ENCODE measurements around the gene VWA5B2. TPM values are rescaled to one million over a fixed set of nuclear protein-coding genes. Genes with fewer than 3 reads are reported as not detected.

The VWA5B2 gene
- polyA plus RNA-seq, 2 donors, result 0.02 to 0.04 TPM

- Histone ChIP-seq H3K27ac (ENCODE audit: low read depth in 2 of 2, low read length in 1 of 2) (no peak overlapping the region), H3K4me1 (ENCODE audit: control insufficient read depth in 2 of 2, insufficient read depth in 2 of 2, low read length in 1 of 2) (peaks cover 5 to 6% of the 10 kb centered on the region in 2 donors), H3K4me3 (ENCODE audit: low read depth in 1 of 2, low read length in 2 of 2) (no peak overlapping the region), H3K9me3 (ENCODE audit: control insufficient read depth in 2 of 2, insufficient read depth in 1 of 2, low read depth in 1 of 2, low read length in 1 of 2) (no peaks in the 10 kb centered on the region), H3K36me3 (ENCODE audit: control insufficient read depth in 2 of 2, insufficient read depth in 2 of 2, low read length in 1 of 2) (no peaks in the 10 kb centered on the region), H3K27me3 (ENCODE audit: control insufficient read depth in 1 of 2, insufficient read depth in 2 of 2, low read length in 2 of 2) (no peaks in the 10 kb centered on the region)
- 87 to 88% methylated on average over 3 of the region's 3 CpGs for WGBS, 2 donors
Measured at GRCh38 chr3:184255291-184256039, 26.1 kb downstream of the VWA5B2 start.

GRCh38 chr3:184257083-184257915 is 27.9 kb downstream of the VWA5B2 start:
- H3K4me1 ChIP-seq (ENCODE audit: control insufficient read depth in 2 of 2, insufficient read depth in 2 of 2, low read length in 1 of 2), result peaks cover 16 to 17% of the 10 kb centered on the region in 2 donors
- 94% methylated on average over 23 of the region's 23 CpGs for WGBS, 2 donors

GRCh38 chr3:184258926-184259325 is 29.5 kb downstream of the VWA5B2 start:
- H3K9me3 ChIP-seq (ENCODE audit: control insufficient read depth in 2 of 2, insufficient read depth in 1 of 2, low read depth in 1 of 2, low read length in 1 of 2), result no peaks in the 10 kb centered on the region
- no peak overlapping the region for H3K27ac ChIP-seq (ENCODE audit: low read depth in 2 of 2, low read length in 1 of 2)
- 91% methylated on average over 5 of the region's 5 CpGs for WGBS, 2 donors
- H3K36me3 ChIP-seq (ENCODE audit: control insufficient read depth in 2 of 2, insufficient read depth in 2 of 2, low read length in 1 of 2), result no peaks in the 10 kb centered on the region
- H3K4me1 ChIP-seq (ENCODE audit: control insufficient read depth in 2 of 2, insufficient read depth in 2 of 2, low read length in 1 of 2), result peaks cover 17 to 21% of the 10 kb centered on the region in 2 donors
- H3K27me3 ChIP-seq (ENCODE audit: control insufficient read depth in 1 of 2, insufficient read depth in 2 of 2, low read length in 2 of 2), result peaks cover 0 to 13% of the 10 kb centered on the region in 2 donors
- H3K4me3 ChIP-seq (ENCODE audit: low read depth in 1 of 2, low read length in 2 of 2), result no peak overlapping the region

More at GRCh38 chr3:184257083-184257915, 27.9 kb downstream of the VWA5B2 start:
- H3K36me3 ChIP-seq (ENCODE audit: control insufficient read depth in 2 of 2, insufficient read depth in 2 of 2, low read length in 1 of 2), result no peaks in the 10 kb centered on the region
- H3K9me3 ChIP-seq (ENCODE audit: control insufficient read depth in 2 of 2, insufficient read depth in 1 of 2, low read depth in 1 of 2, low read length in 1 of 2), result no peaks in the 10 kb centered on the region
- H3K27me3 ChIP-seq (ENCODE audit: control insufficient read depth in 1 of 2, insufficient read depth in 2 of 2, low read length in 2 of 2), result peaks cover 0 to 10% of the 10 kb centered on the region in 2 donors
- H3K4me3 ChIP-seq (ENCODE audit: low read depth in 1 of 2, low read length in 2 of 2), result no peak overlapping the region
- no peak overlapping the region for H3K27ac ChIP-seq (ENCODE audit: low read depth in 2 of 2, low read length in 1 of 2)

GRCh38 chr3:184259396-184259877 is 30.1 kb downstream of the VWA5B2 start:
- Histone ChIP-seq H3K4me3 (ENCODE audit: low read depth in 1 of 2, low read length in 2 of 2) (peak overlapping the region in 1 of 2 donors; percentile 30), H3K27me3 (ENCODE audit: control insufficient read depth in 1 of 2, insufficient read depth in 2 of 2, low read length in 2 of 2) (peaks cover 0 to 13% of the 10 kb centered on the region in 2 donors), H3K36me3 (ENCODE audit: control insufficient read depth in 2 of 2, insufficient read depth in 2 of 2, low read length in 1 of 2) (no peaks in the 10 kb centered on the region), H3K9me3 (ENCODE audit: control insufficient read depth in 2 of 2, insufficient read depth in 1 of 2, low read depth in 1 of 2, low read length in 1 of 2) (no peaks in the 10 kb centered on the region), H3K4me1 (ENCODE audit: control insufficient read depth in 2 of 2, insufficient read depth in 2 of 2, low read length in 1 of 2) (peaks cover 17 to 21% of the 10 kb centered on the region in 2 donors), H3K27ac (ENCODE audit: low read depth in 2 of 2, low read length in 1 of 2) (no peak overlapping the region)
- 22 to 24% methylated on average over 14 to 28 of the region's 28 CpGs for WGBS, 2 donors

GRCh38 chr3:184259878-184260723 is 30.7 kb downstream of the VWA5B2 start:
- Histone ChIP-seq H3K27me3 (ENCODE audit: control insufficient read depth in 1 of 2, insufficient read depth in 2 of 2, low read length in 2 of 2) (peaks cover 0 to 13% of the 10 kb centered on the region in 2 donors), H3K4me1 (ENCODE audit: control insufficient read depth in 2 of 2, insufficient read depth in 2 of 2, low read length in 1 of 2) (peaks cover 17 to 21% of the 10 kb centered on the region in 2 donors), H3K9me3 (ENCODE audit: control insufficient read depth in 2 of 2, insufficient read depth in 1 of 2, low read depth in 1 of 2, low read length in 1 of 2) (no peaks in the 10 kb centered on the region), H3K4me3 (ENCODE audit: low read depth in 1 of 2, low read length in 2 of 2) (peak overlapping the region in 1 of 2 donors; percentile 30), H3K36me3 (ENCODE audit: control insufficient read depth in 2 of 2, insufficient read depth in 2 of 2, low read length in 1 of 2) (no peaks in the 10 kb centered on the region), H3K27ac (ENCODE audit: low read depth in 2 of 2, low read length in 1 of 2) (no peak overlapping the region)
- 1 to 2% methylated on average over 29 to 91 of the region's 91 CpGs for WGBS, 2 donors

GRCh38 chr3:184260724-184261269 is 31.4 kb downstream of the VWA5B2 start:
- Histone ChIP-seq H3K4me1 (ENCODE audit: control insufficient read depth in 2 of 2, insufficient read depth in 2 of 2, low read length in 1 of 2) (peaks cover 17 to 21% of the 10 kb centered on the region in 2 donors), H3K36me3 (ENCODE audit: control insufficient read depth in 2 of 2, insufficient read depth in 2 of 2, low read length in 1 of 2) (no peaks in the 10 kb centered on the region), H3K9me3 (ENCODE audit: control insufficient read depth in 2 of 2, insufficient read depth in 1 of 2, low read depth in 1 of 2, low read length in 1 of 2) (no peaks in the 10 kb centered on the region), H3K27ac (ENCODE audit: low read depth in 2 of 2, low read length in 1 of 2) (no peak overlapping the region), H3K4me3 (ENCODE audit: low read depth in 1 of 2, low read length in 2 of 2) (peak overlapping the region; percentile 22 to 57), H3K27me3 (ENCODE audit: control insufficient read depth in 1 of 2, insufficient read depth in 2 of 2, low read length in 2 of 2) (peaks cover 0 to 13% of the 10 kb centered on the region in 2 donors)
- WGBS, 2 donors, result 1 to 2% methylated on average over 44 to 49 of the region's 49 CpGs

- Histone ChIP-seq H3K36me3 (ENCODE audit: control insufficient read depth in 2 of 2, insufficient read depth in 2 of 2, low read length in 1 of 2) (no peaks in the 10 kb centered on the region), H3K4me1 (ENCODE audit: control insufficient read depth in 2 of 2, insufficient read depth in 2 of 2, low read length in 1 of 2) (peaks cover 17 to 21% of the 10 kb centered on the region in 2 donors), H3K9me3 (ENCODE audit: control insufficient read depth in 2 of 2, insufficient read depth in 1 of 2, low read depth in 1 of 2, low read length in 1 of 2) (no peaks in the 10 kb centered on the region), H3K4me3 (ENCODE audit: low read depth in 1 of 2, low read length in 2 of 2) (peak within 1 kb of the TSS; percentile 24 to 57), H3K27ac (ENCODE audit: low read depth in 2 of 2, low read length in 1 of 2) (no peak within 1 kb of the TSS), H3K27me3 (ENCODE audit: control insufficient read depth in 1 of 2, insufficient read depth in 2 of 2, low read length in 2 of 2) (peaks cover 0 to 13% of the 10 kb centered on the region in 2 donors)
- WGBS, 2 donors, result 0 to 1% methylated on average over 23 to 67 of the region's 67 CpGs
Measured at GRCh38 chr3:184261270-184261853, 32.0 kb downstream of the VWA5B2 start, which contains the start of gene CAMK2N2. TSS of gene CAMK2N2 (minus strand) at chr3:184261553. CDS start at chr3:184261285, 268 bp downstream.

- H3K9me3 ChIP-seq (ENCODE audit: control insufficient read depth in 2 of 2, insufficient read depth in 1 of 2, low read depth in 1 of 2, low read length in 1 of 2), result no peaks in the 10 kb centered on the region
- peak overlapping the region; percentile 24 to 57 for H3K4me3 ChIP-seq (ENCODE audit: low read depth in 1 of 2, low read length in 2 of 2)
- no peaks in the 10 kb centered on the region for H3K36me3 ChIP-seq (ENCODE audit: control insufficient read depth in 2 of 2, insufficient read depth in 2 of 2, low read length in 1 of 2)
- peaks cover 17 to 21% of the 10 kb centered on the region in 2 donors for H3K4me1 ChIP-seq (ENCODE audit: control insufficient read depth in 2 of 2, insufficient read depth in 2 of 2, low read length in 1 of 2)
- WGBS, 2 donors, result 1 to 2% methylated on average over 53 to 66 of the region's 66 CpGs
- peaks cover 0 to 13% of the 10 kb centered on the region in 2 donors for H3K27me3 ChIP-seq (ENCODE audit: control insufficient read depth in 1 of 2, insufficient read depth in 2 of 2, low read length in 2 of 2)
- no peak overlapping the region for H3K27ac ChIP-seq (ENCODE audit: low read depth in 2 of 2, low read length in 1 of 2)
Measured at GRCh38 chr3:184261854-184262763, 32.7 kb downstream of the VWA5B2 start.

All from esophagus (tissue), 2 donors.